ENCODE measurements around the gene SAMD1. TPM values are rescaled to one million over a fixed set of nuclear protein-coding genes. Genes with fewer than 3 reads are reported as not detected.

Gene SAMD1
- polyA plus RNA-seq, 1 donor (not counting 4 experiments of a cell fraction or from before 2014, with no cell fraction given), result 5.3 TPM

DNA sequence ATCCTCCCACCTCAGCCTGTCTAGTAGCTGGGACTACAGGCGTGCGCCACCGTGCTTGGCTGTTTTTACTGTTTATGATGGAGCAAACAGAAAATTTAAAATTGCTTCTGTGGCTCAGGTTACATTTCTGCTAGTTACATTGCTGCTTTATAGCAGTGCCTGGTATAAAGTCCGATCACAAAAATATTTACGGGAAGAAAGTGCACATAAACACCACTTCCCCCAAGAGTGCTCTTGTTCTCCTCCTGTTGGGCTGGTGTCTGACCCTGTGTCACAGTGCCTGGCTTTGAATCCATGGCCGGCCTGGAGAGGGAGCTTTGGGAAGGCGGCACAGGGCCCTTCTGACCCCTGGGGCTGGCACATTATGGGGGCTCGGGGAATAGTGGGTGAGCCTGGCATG, 15.1 kb upstream of the SAMD1 start:
- Histone ChIP-seq H3K4me2 (ENCODE audit: control insufficient read depth, extremely low read depth, insufficient read depth, low read depth, low read length) (no peak overlapping the region), H3K9me1 (ENCODE audit: control insufficient read depth, extremely low read depth, insufficient read depth, low read length) (no peaks in the 10 kb centered on the region), H3K27ac (ENCODE audit: control insufficient read depth, insufficient read depth, low read length) (no peak overlapping the region), H3K4me3 (ENCODE audit: control insufficient read depth in 2 of 3, extremely low read depth in 1 of 3, insufficient read depth in 2 of 3, low read depth in 1 of 3, low read length in 3 of 3) (no peak overlapping the region), H3K9me3 (ENCODE audit: control insufficient read depth, low read depth, low read length) (no peaks in the 10 kb centered on the region), H3K27me3 (ENCODE audit: control insufficient read depth, extremely low read depth, insufficient read depth, low read length) (no peaks in the 10 kb centered on the region), H2AFZ (ENCODE audit: control insufficient read depth, low read length) (no peak overlapping the region), H3K79me2 (ENCODE audit: control insufficient read depth, insufficient read depth, low read length) (no peaks in the 10 kb centered on the region), H3K36me3 (ENCODE audit: control insufficient read depth in 2 of 2, extremely low read depth in 1 of 2, insufficient read depth in 2 of 2, low read length in 2 of 2) (peaks cover 6 to 16% of the 10 kb centered on the region in 2 experiments), H3K4me1 (ENCODE audit: control insufficient read depth, extremely low read depth, insufficient read depth, low read length) (peaks cover 3% of the 10 kb centered on the region), H4K20me1 (ENCODE audit: control insufficient read depth, extremely low read depth, insufficient read depth, low read length) (no peaks in the 10 kb centered on the region), H3K9ac (ENCODE audit: control insufficient read depth, extremely low read depth, insufficient read depth, low read length) (no peak overlapping the region)
- FAIRE-seq, result no peak
- TF ChIP-seq, protein P1, sequence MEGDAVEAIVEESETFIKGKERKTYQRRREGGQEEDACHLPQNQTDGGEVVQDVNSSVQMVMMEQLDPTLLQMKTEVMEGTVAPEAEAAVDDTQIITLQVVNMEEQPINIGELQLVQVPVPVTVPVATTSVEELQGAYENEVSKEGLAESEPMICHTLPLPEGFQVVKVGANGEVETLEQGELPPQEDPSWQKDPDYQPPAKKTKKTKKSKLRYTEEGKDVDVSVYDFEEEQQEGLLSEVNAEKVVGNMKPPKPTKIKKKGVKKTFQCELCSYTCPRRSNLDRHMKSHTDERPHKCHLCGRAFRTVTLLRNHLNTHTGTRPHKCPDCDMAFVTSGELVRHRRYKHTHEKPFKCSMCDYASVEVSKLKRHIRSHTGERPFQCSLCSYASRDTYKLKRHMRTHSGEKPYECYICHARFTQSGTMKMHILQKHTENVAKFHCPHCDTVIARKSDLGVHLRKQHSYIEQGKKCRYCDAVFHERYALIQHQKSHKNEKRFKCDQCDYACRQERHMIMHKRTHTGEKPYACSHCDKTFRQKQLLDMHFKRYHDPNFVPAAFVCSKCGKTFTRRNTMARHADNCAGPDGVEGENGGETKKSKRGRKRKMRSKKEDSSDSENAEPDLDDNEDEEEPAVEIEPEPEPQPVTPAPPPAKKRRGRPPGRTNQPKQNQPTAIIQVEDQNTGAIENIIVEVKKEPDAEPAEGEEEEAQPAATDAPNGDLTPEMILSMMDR (optimal IDR thresholded peaks at IDR 0.05 in 1 of 3, IDR thresholded peaks at IDR 0.05 in 1 of 3, conservative IDR thresholded peaks at IDR 0.05 in 1 of 3; ENCODE audit: extremely low read depth in 1 of 3, insufficient read depth in 2 of 3, low read length in 3 of 3), result no peak
- no peak for TF ChIP-seq EZH2 (IDR thresholded peaks at IDR 0.05; ENCODE audit: low read length)
- dilution Hi-C loops (cut with MboI; ENCODE audit: extremely low pct_ligation_motif_present, low sequenced_read_pairs), result no loop called here
- no peak for DNase-seq (ENCODE audit: low read depth, low spot score)

GRCh38 chr19:14103310-14103709, 12.8 kb upstream of the SAMD1 start:
- Histone ChIP-seq H4K20me1 (ENCODE audit: control insufficient read depth, extremely low read depth, insufficient read depth, low read length) (no peaks in the 10 kb centered on the region), H3K9ac (ENCODE audit: control insufficient read depth, extremely low read depth, insufficient read depth, low read length) (no peak overlapping the region), H3K27me3 (ENCODE audit: control insufficient read depth, extremely low read depth, insufficient read depth, low read length) (no peaks in the 10 kb centered on the region), H3K27ac (ENCODE audit: control insufficient read depth, insufficient read depth, low read length) (no peak overlapping the region), H3K9me3 (ENCODE audit: control insufficient read depth, low read depth, low read length) (no peaks in the 10 kb centered on the region), H3K79me2 (ENCODE audit: control insufficient read depth, insufficient read depth, low read length) (no peaks in the 10 kb centered on the region), H3K4me2 (ENCODE audit: control insufficient read depth, extremely low read depth, insufficient read depth, low read depth, low read length) (no peak overlapping the region), H2AFZ (ENCODE audit: control insufficient read depth, low read length) (no peak overlapping the region), H3K9me1 (ENCODE audit: control insufficient read depth, extremely low read depth, insufficient read depth, low read length) (no peaks in the 10 kb centered on the region), H3K36me3 (ENCODE audit: control insufficient read depth in 2 of 2, extremely low read depth in 1 of 2, insufficient read depth in 2 of 2, low read length in 2 of 2) (peaks cover 6 to 18% of the 10 kb centered on the region in 2 experiments), H3K4me1 (ENCODE audit: control insufficient read depth, extremely low read depth, insufficient read depth, low read length) (peaks cover 3% of the 10 kb centered on the region), H3K4me3 (ENCODE audit: control insufficient read depth in 2 of 3, extremely low read depth in 1 of 3, insufficient read depth in 2 of 3, low read depth in 1 of 3, low read length in 3 of 3) (no peak overlapping the region)
- no peak for TF ChIP-seq EZH2 (IDR thresholded peaks at IDR 0.05; ENCODE audit: low read length)
- TF ChIP-seq, protein P1 (optimal IDR thresholded peaks at IDR 0.05 in 1 of 3, IDR thresholded peaks at IDR 0.05 in 1 of 3, conservative IDR thresholded peaks at IDR 0.05 in 1 of 3; ENCODE audit: extremely low read depth in 1 of 3, insufficient read depth in 2 of 3, low read length in 3 of 3), result no peak
- DNase-seq (ENCODE audit: low read depth, low spot score) (no peak), FAIRE-seq (no peak)
- dilution Hi-C loops (cut with MboI; ENCODE audit: extremely low pct_ligation_motif_present, low sequenced_read_pairs), result no loop called here
